ENCODE results near the gene PRXL2B.

GRCh38 chr1:2591581-2592261, 5.1 kb downstream of the PRXL2B start:
- TF ChIP-seq EZH2 (IDR thresholded peaks at IDR 0.05) (no peak), CEBPB (IDR thresholded peaks at IDR 0.05; ENCODE audit: low read depth) (no peak), EZH2phosphoT487 (IDR thresholded peaks at IDR 0.05; ENCODE audit: borderline replicate concordance) (no peak), POLR2A (IDR thresholded peaks at IDR 0.05; ENCODE audit: borderline replicate concordance, extremely low read depth, insufficient read depth, insufficient read length) (no peak), CTCF (IDR thresholded peaks at IDR 0.05 in 2 of 3, conservative IDR thresholded peaks at IDR 0.05 in 1 of 3; ENCODE audit: borderline replicate concordance in 1 of 3, insufficient read depth in 1 of 3, low read depth in 2 of 3, low read length in 2 of 3) (no peak), MAX (IDR thresholded peaks at IDR 0.05) (no peak), SIN3A (IDR thresholded peaks at IDR 0.05; ENCODE audit: low read depth) (no peak)

Data from HCT116 (cell line).